OCI-LY7 (cell line): ENCODE data around the gene IGFALS. TPM values are rescaled to one million over a fixed set of nuclear protein-coding genes. Genes with fewer than 3 reads are reported as not detected.
A peak's percentile ranks its signal among the peaks of the same experiment; 100 is the strongest.

Experiments used
- BruUV-seq: library from RNA; stranded (reverse); fragments of 400-500 nt; replicated peaks from 2 replicates; lab custom pipeline; 2021; lab: Mats Ljungman, UMichigan
- CTCF ChIA-PET: fragments of 300-600 bp; sonication (Branson Sonifier 250); formaldehyde crosslinking; loops from one replicate; lab custom pipeline; 2022; ENCODE audit warnings: antibody characterized with exemption; ENCODE audit not compliant: unreplicated experiment; lab: Charles Lee
- POLR2A ChIA-PET: fragments of 300-600 bp; sonication (Branson Sonifier 250); formaldehyde crosslinking; loops from one replicate; lab custom pipeline; 2022; ENCODE audit warnings: antibody characterized with exemption; lab: Charles Lee
- DNase-seq: peaks from one replicate; pipeline ENCODE4 v3.0.0-alpha.2; 2015; ENCODE audit warnings: low spot score
- H2AFZ ChIP-seq: fragments of 200-600 bp; sonication (generic), shearing (Covaris generic); 2 replicates; pipeline ENCODE4 v1.6.1; 2014; ENCODE audit warnings: mild to moderate bottlenecking, antibody characterized with exemption, low read length, moderate library complexity
- H3K27ac ChIP-seq: fragments of 200-600 bp; sonication (generic); 2 replicates; pipeline ENCODE4 v1.5.1; 2014; ENCODE audit warnings: mixed run types, low read depth, mild to moderate bottlenecking, moderate library complexity, low read length, inconsistent platforms; ENCODE audit not compliant: poor library complexity, severe bottlenecking
- H3K36me3 ChIP-seq: fragments of 200-600 bp; sonication (generic); 2 replicates; pipeline ENCODE4 v1.6.1; 2014; ENCODE audit warnings: mild to moderate bottlenecking, antibody characterized with exemption, low read length, moderate library complexity, mixed read lengths; ENCODE audit not compliant: insufficient read depth
- H3K4me1 ChIP-seq: fragments of 200-600 bp; sonication (generic); 2 replicates; pipeline ENCODE4 v1.5.1; 2014; ENCODE audit warnings: mild to moderate bottlenecking, low read length; ENCODE audit not compliant: insufficient read depth, poor library complexity, severe bottlenecking
- H3K4me2 ChIP-seq: fragments of 200-600 bp; sonication (generic); 2 replicates; pipeline ENCODE4 v1.6.1; 2014; ENCODE audit warnings: mild to moderate bottlenecking, low read length
- H3K4me3 ChIP-seq: fragments of 200-600 bp; sonication (generic); 2 replicates; pipeline ENCODE4 v1.5.1; 2014; ENCODE audit warnings: mild to moderate bottlenecking, low read depth, low read length; ENCODE audit not compliant: poor library complexity, severe bottlenecking
- H3K79me2 ChIP-seq: fragments of 200-600 bp; sonication (generic); 2 replicates; pipeline ENCODE4 v1.6.1; 2016; ENCODE audit warnings: low read depth, mild to moderate bottlenecking, low read length, moderate library complexity, mixed read lengths; ENCODE audit not compliant: insufficient read depth
- H3K9me2 ChIP-seq: fragments of 200-600 bp; sonication (generic); 2 replicates; pipeline ENCODE4 v1.6.1; 2016; ENCODE audit warnings: mild to moderate bottlenecking, low read length, mixed read lengths; ENCODE audit not compliant: insufficient read depth
- H3K9me3 ChIP-seq: fragments of 200-600 bp; sonication (generic); 2 replicates; pipeline ENCODE4 v1.6.1; 2014; ENCODE audit warnings: mild to moderate bottlenecking, mixed run types, low read length, mixed read lengths
- H4K20me1 ChIP-seq: fragments of 200-600 bp; sonication (generic); 2 replicates; pipeline ENCODE4 v1.6.1; 2014; ENCODE audit warnings: mild to moderate bottlenecking, antibody characterized with exemption, low read length, moderate library complexity, mixed read lengths; ENCODE audit not compliant: insufficient read depth
- CTCF ChIP-seq: fragments of 200-600 bp; sonication (generic); conservative IDR thresholded peaks from 2 replicates; pipeline ENCODE4 v1.5.1; 2014; ENCODE audit warnings: mild to moderate bottlenecking, antibody characterized with exemption, low read length, moderate library complexity, mixed read lengths
- EZH2phosphoT487 ChIP-seq: fragments of 200-600 bp; sonication (generic); IDR thresholded peaks from 2 replicates; pipeline ENCODE4 v1.6.1; 2018; ENCODE audit warnings: low read depth, borderline replicate concordance, mild to moderate bottlenecking, mixed run types, antibody characterized with exemption, low read length, moderate library complexity, mixed read lengths
- intact Hi-C: fragments of 100-400 bp; cut with micrococcal nuclease; formaldehyde crosslinking; loops from one replicate; pipeline ENCODE4 v1.10.0; 2022; ENCODE audit not compliant: unreplicated experiment
- total RNA-seq, 2 experiments: library from RNA; depleted of rRNA in 1 of 2; stranded (reverse); fragments of >200 nt in 1 of 2; shearing (Covaris generic) in 1 of 2; gene quantifications; 2 replicates each; pipeline ENCODE4 v1.2.3, GENCODE V29; 2014 to 2022

Gene IGFALS
- total RNA-seq, 2 experiments from 2014 or later: 0.13 TPM; not detected in 1

- Histone ChIP-seq H3K36me3 (no peaks in the 10 kb centered on the region), H3K4me1 (no peaks in the 10 kb centered on the region), H2AFZ (no peak overlapping the region), H3K79me2 (no peaks in the 10 kb centered on the region), H3K9me2 (no peaks in the 10 kb centered on the region), H4K20me1 (no peaks in the 10 kb centered on the region), H3K9me3 (no peaks in the 10 kb centered on the region), H3K4me2 (no peak overlapping the region), H3K27ac (no peak overlapping the region), H3K4me3 (no peak overlapping the region)
- ChIA-PET POLR2A (no interaction called here), CTCF (no interaction called here)
- no TSS peak for BruUV-seq
- TF ChIP-seq EZH2phosphoT487 (no peak), CTCF (no peak)
- intact Hi-C loops: no loop called here
- no peak for DNase-seq
Observed at GRCh38 chr16:1815461-1815860, 22.0 kb upstream of the IGFALS start.

- Histone ChIP-seq H3K9me3 (no peaks in the 10 kb centered on the region), H3K4me2 (no peak overlapping the region), H3K4me3 (no peak overlapping the region), H3K79me2 (no peaks in the 10 kb centered on the region), H3K27ac (no peak overlapping the region), H4K20me1 (no peaks in the 10 kb centered on the region), H3K36me3 (no peaks in the 10 kb centered on the region), H3K4me1 (no peaks in the 10 kb centered on the region), H2AFZ (no peak overlapping the region), H3K9me2 (no peaks in the 10 kb centered on the region)
- TF ChIP-seq EZH2phosphoT487 (no peak), CTCF (peak; percentile 69)
- ChIA-PET CTCF (no interaction called here), POLR2A (no interaction called here)
- intact Hi-C loops: no loop called here
- BruUV-seq: no TSS peak
- peak; percentile 35 for DNase-seq
Observed at GRCh38 chr16:1812732-1813163, 19.2 kb upstream of the IGFALS start.

- no peak for DNase-seq
- TF ChIP-seq EZH2phosphoT487 (no peak), CTCF (no peak)
- Histone ChIP-seq H3K9me2 (no peaks in the 10 kb centered on the region), H4K20me1 (no peaks in the 10 kb centered on the region), H3K4me1 (no peaks in the 10 kb centered on the region), H3K4me3 (no peak overlapping the region), H3K9me3 (no peaks in the 10 kb centered on the region), H3K4me2 (no peak overlapping the region), H3K27ac (no peak overlapping the region), H3K79me2 (no peaks in the 10 kb centered on the region), H2AFZ (no peak overlapping the region), H3K36me3 (no peaks in the 10 kb centered on the region)
- ChIA-PET CTCF (no interaction called here), POLR2A (no interaction called here)
- intact Hi-C loops: no loop called here
- BruUV-seq: no TSS peak
Observed at GRCh38 chr16:1810536-1810935, 17.0 kb upstream of the IGFALS start.
